ENCODE measurements around the gene PCSK9.

DNA sequence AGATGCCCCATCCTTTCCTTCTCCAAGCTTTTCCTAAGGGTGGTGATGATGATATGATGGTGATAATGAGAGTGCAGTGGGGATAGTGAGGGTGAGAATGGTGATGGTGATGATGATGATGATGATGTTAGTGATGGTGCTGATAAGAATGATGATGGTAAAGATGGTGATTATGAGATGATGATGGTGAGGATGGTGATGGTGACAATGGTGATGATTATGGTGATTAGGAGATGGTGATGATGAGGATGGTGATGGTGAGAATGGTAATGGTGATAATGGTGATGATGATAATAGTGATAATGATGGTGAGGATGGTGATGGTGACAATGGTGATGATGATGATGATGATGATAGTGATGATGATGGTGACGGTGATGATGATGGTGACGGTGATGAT is 36.7 kb upstream of the PCSK9 start:
- TF ChIP-seq, protein P1, sequence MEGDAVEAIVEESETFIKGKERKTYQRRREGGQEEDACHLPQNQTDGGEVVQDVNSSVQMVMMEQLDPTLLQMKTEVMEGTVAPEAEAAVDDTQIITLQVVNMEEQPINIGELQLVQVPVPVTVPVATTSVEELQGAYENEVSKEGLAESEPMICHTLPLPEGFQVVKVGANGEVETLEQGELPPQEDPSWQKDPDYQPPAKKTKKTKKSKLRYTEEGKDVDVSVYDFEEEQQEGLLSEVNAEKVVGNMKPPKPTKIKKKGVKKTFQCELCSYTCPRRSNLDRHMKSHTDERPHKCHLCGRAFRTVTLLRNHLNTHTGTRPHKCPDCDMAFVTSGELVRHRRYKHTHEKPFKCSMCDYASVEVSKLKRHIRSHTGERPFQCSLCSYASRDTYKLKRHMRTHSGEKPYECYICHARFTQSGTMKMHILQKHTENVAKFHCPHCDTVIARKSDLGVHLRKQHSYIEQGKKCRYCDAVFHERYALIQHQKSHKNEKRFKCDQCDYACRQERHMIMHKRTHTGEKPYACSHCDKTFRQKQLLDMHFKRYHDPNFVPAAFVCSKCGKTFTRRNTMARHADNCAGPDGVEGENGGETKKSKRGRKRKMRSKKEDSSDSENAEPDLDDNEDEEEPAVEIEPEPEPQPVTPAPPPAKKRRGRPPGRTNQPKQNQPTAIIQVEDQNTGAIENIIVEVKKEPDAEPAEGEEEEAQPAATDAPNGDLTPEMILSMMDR (IDR thresholded peaks at IDR 0.05; ENCODE audit: insufficient read depth, low read depth, low read length), result no peak
- TF ChIP-seq EZH2 (IDR thresholded peaks at IDR 0.05; ENCODE audit: insufficient read depth, low read length), result no peak
